Stimulated activated CD8-positive, alpha-beta memory T cell treated with anti-CD3 and anti-CD28 coated beads, Interleukin-4, amount 100 ng/mL, for 4 hours (primary cell): ENCODE measurements around the gene DIPK1A.
"Not testable (repeated sequence)": the region's sequence is repeated elsewhere in the genome, so short reads cannot be mapped to it uniquely, and the experiment has no call there.

Source experiments
- DNase-seq, 2 donors: peaks; one replicate each; pipeline ENCODE4 v3.0.0-alpha.2; 2020; ENCODE audit warnings: low read depth in 2 of 2, low spot score in 1 of 2

Gene DIPK1A

DNA sequence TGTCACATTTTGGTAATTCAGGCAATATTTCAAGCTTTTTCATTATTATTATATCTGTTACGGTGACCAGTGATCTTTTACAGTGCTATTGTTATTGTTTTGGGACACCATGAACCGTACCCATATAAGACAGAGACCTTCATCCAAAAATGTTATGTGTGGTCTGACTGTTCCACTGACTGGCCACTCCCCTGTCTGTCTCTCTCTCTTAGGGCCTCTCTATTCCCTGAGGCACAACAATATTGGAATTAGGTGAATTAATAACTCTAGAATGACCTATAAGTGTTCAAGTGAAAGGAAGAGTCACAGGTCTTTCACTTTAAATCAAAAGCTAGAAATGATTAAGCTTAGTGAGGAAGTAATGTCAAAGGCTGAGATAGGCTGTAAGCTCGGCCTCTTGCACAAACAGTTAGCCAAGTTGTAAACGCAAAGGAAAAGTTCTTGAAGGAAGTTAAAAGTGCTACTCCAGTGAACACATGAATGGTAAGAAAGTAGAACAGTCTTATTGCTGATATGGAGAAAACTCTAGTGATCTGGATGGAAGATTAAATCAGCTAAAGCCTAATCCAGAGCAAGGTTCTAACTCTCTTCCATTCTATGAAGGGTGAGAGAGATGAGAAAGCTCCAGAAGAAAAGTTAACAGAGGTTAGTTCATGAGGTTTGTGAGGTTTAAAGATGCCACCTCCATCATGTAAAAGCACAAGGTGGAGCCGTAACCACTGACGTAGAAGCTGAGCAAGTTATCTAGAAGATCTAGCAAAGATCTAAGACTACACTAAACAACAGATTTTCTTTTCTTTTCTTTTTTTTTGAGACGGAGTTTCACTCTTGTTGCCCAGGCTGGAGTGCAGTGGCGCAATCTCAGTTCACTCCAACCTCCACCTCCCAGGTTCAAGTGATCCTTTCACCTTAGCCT is 19.7 kb upstream of the DIPK1A start:
- no peak for DNase-seq

DNA sequence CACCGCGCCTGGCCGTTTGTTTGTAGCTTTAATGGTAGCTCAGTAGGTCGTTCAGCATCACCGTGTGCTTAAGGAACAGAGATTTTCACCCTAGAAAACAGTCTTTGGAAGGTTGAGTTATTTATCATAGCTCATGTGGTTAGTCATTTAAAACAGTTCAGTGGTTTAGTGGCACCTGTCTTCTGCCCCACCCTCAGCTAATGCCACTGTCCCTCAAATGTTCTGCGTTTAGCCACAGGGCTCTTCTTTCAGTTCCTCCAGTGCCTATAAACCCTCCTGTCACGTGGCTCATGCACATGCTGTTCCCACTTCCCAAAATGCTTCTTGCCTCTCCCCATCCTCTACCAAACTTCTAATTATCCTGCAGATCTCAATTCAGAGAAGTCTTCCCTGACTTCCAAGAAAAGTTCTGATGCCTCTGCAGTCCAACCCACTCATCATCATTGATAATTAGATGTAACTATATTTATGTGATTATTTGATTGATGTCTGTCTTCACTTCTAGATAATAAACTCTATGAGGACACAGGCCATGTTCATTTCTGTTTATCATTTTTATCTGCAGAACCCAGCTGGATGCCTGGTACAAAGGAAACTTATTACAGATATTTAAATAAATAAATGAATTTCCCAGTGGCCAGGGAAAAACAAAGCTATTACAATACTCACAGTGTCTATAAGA is 14.4 kb upstream of the DIPK1A start:
- DNase-seq = no peak

DNA sequence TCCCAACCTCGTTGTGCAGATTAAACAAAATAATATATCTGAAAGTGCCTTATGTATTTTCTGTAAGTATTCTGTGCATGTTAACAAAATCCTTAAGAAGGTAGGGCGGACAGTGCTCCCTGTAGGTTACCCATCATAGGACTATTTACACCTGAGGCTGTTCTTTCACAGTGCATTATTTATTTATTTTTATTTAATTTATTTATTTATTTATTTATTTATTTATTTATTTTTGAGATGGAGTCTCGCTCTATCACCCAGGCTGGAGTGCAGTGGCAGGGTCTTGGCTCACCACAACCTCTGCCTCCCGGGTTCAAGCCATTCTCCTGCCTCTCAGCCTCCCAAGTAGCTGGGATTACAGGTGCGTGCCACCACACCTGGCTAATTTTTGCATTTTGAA is 12.8 kb upstream of the DIPK1A start:
- DNase-seq = not testable (repeated sequence)

DNA sequence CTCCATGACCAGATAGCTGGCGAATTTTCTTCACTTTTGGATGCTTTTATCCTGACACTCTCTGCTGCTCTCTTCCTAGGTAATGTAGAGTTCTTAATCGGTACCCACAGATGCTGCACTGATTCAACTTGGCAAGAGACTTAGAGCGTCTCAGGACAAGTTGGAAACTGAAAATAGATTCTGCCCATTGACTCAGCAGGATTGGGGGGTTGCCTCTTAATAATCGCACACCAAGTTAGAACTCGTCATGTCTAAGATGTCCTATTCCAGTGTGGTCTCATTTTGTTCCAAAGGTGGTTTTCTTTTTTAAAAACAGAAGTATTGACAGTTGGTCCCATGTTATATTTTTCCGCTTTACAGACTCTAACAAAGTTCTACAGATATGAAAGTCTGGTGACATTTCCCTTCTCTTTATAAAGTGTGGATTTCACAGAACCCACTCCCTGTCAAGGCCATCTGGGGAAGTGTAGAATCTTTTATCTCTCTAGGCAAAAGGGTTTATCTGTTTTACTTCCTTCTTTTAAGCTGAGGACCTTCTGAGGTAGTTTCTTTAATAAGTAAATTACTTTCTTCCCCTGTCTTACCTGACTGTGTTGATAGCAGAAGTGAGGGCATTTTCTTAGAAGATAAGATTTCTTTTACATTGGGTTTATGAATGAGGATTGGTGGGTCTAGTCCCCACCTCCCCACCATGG is 12.1 kb upstream of the DIPK1A start:
- DNase-seq = no peak

DNA sequence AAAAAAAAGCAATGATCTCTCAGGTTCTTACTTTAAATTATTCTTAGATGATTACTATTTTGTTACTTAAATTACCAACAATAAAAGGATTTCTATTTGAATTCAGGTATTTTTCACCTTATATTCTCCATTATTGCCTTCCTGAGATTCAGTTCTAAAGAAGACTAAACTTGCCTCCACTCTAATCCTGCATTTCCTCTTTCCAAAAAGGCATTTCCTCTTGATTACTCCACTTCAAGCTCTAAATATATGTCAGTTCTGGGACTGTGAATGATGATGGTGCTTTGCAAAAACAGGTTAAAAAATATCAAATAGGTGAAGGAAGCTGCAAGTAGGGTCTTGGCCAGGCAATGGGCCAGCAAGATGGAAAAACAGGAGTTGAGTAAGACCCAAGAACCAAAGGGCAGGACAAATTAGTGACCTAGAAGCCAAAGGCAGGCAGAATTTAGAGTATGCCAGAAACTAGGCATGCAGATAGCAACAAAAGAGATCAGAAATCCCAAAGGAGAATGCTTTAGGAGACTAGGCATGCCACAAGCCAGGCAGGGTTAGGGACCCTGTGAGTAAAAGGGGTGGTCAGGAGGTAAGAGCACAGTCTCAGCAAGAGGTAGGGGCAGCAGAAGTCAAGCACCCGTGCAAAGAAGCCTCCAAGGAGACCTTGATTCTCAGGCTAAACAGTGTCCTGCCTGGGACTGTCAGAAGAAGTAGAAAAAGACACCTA is 11.3 kb upstream of the DIPK1A start:
- DNase-seq = no peak

DNA sequence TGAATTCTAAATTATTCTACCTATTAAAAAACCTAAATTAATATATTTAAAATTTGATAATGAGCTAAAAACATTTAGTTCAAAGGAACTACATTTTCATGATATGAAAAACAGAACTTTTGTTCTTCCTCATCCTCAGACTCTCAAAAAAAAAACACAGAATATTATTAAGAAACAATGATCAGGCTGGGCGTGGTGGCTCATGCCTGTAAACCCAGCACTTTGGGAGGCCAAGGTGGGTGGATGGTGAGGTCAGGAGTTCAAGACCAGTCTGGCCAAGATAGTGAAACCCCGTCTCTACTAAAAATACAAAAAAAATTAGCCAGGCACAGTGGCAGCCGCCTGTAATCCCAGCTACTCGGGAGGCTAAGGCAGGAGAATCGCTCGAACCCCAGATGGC is 10.7 kb upstream of the DIPK1A start:
- not testable (repeated sequence) for DNase-seq

DNA sequence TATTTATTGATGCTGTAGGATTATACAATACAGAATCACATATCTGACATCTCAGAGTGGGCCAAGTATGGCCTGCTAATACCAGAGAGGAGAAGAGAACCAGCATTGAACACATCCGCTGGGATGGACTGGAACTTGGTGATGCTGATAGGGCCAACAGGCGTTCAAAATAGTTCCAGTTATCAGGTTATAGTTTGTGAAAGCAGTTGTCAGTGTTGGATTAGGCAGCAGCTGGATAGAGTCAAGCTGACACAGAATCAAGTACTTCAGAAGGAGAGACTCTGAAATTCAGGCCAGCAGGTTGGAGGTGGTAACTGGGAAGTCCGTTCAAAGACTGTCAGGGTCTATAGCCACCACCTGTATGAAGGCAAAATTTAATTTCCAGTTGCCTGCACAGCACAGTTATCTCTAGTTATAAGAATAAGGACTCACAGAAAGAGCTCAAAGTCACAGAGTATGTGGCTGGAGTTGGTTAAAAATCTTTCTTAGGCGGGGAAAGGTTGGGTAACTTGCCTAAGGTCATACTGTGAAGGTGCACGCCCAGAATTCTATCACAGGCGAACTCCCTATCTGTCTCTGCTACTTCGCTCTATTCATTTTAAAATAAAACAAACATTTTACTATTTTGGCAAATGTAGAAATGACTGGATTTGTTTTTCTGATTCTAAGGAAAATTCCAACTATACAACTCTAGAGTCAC is 9.9 kb upstream of the DIPK1A start:
- no peak for DNase-seq

DNA sequence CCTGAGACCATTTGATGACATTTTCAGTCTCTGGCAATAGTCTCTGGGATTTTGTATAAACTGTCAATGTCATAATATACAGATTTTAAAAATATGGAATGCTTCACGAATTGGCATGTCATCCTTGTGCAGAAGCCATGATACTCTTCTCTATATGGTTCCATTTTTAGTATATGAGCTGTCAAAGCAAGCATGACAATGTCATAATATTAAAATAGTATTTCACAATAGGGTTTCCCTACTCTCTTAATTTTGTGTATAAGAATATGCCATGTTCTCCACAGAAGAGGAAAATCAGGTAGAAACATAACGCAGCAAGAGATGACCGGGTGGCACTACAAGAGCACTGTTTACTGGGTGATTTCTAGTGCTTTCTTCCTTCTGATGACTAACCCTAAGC is 8.3 kb upstream of the DIPK1A start:
- no peak for DNase-seq

DNA sequence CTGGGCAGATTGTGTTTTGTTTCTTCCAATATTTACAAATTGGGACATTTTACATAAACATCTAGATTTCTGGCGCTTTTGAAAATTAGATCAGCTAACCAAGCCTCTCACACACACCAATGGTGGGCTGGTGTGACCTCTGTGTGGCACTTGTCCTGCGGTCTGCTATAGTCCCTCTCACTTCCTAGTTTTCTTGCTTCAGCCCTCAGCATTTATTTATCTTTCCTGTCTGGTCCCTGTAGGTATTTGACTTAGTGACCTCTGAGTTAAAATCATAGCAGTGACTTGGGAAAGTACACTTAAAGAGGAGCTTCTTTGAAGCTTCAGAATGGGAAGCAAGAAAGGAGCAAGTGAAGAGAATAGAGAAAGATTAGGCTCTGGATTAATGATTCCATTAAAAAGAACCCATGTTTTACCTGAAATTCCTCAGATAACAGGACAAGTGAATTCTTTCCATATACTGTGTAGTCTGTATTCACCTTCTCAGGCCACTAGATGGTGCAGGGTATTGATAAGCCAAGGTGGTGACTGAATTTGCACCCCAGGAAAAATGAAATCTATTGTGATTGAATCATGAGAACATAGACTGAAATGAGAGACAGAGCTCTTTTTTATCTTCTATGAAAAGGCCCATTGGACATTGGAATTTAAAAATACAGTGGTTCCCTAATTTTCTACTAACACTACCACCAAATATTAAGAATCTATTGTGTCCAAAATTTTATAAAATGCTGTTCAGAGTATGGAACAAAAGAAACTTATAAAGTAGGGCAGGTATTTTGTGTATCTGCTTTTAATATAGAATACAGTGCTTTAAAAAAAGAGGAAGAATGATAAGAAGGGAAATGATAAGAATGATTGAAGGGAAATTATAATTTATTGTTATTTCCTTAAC is 7.1 kb upstream of the DIPK1A start:
- DNase-seq = no peak

DNA sequence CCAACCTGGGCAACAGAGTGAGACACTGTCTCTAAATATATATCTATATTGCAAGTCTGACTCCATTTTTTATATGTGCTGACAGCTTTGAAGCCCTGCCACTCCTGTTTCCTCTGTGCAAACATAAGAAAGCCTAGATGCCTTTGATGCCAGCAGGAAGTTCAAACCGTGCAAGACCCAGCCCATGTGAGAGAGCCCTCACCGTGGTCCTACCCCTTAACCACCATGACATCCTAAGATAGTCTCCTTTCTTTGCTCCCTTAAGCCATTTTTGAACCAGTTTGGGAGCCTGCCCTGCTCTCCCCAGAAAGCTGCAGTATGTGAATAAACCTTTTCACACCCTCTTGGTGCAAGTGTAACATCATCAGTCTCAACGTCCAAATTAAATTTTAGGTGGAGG is 3.7 kb upstream of the DIPK1A start:
- DNase-seq = no peak

DNA sequence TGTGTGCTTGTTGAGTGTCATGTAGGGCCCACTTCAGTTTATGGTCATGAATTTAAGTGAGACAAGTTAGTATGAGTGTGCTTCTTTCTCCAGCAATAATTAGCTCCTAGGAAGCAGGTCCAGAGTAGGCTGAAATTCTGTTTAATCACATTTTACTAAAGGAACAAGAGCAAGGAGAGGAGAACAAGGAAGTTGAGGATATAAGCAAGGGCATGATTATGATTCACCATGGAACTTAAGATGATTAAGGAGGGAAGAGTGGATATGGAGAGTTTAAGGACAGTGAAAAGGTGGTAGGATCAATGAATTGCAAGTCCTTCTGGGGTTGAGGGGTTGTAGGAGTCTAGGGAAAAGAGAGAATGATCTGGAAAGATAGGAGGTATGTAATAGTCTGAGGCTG is 3.1 kb upstream of the DIPK1A start:
- no peak for DNase-seq

DNA sequence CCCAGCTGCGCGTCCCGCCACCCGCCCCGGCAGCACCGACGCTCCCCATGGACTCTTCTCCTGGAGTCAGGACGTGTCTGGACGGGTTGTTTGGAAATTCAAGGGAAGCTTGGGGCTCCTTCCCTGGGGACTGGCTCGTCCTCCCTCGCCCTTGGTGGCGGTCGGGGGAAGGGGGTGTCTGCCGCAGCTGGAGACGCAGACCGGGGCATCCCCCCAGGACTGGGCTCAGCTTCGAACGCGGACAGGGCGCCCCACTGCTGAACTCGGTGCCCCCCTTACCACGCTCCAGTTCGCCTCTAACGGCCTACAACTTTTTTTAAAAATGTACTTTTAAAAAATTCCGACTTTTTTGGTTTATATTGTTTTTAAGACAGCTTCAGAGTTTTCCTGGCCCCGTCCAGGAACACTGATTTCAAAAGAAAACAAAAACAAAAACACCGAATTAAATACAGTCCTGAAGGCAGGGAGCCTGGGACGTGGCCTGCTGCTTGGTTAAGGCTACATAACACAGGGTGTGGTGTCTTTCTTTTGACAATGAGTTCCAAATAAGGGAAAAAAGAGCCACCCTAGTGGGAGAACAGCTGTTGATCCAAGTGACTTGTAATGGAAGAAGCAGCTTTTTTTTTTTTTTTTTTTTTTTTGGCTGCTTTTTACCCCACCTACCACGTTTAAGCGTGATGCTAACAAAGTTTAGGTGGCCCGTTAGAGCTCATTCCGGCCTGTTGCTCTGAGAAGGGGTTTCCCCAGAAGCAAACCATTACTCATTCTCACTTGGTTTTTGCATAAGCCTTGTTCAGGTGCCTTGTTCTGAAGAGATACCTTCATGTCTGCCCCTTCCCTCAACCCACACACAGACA is 862 bp upstream of the DIPK1A start:
- DNase-seq = peak; percentile 21 to 37

DNA sequence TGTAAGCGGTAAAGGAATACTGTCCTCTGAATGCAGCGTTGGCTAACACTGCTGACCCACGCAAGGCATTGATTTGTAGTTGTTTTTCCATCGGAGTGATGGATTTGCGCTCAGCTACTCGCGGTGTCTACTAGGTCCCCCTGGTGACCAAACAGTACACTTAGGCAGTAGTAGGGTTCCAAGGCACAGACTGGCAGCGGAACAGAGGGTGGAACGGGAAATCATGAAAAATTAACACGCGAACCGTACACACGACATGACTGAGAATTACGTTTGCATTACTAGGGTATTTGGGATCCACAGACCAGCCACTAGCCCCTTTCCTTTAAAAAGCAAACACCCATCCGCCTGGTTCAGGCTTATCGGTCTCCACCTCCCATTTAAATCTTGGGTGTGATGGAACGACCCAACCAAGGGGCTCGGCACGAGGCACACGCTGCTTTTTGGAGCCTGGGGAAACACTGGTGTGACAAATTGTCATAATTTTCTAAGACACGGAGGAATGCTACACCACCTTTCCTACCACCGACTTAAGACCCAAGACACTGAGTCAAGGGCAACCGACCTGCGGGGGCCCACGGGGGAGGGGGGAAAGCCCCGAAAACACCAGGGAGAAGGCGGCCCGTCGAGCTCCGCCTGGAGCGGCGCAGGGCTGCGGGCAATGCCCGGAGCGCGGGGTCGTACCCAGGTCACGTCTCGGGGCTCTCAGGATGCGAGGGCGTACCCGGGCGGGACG is 699 bp downstream of the DIPK1A start:
- DNase-seq = peak; percentile 35 to 47

DNA sequence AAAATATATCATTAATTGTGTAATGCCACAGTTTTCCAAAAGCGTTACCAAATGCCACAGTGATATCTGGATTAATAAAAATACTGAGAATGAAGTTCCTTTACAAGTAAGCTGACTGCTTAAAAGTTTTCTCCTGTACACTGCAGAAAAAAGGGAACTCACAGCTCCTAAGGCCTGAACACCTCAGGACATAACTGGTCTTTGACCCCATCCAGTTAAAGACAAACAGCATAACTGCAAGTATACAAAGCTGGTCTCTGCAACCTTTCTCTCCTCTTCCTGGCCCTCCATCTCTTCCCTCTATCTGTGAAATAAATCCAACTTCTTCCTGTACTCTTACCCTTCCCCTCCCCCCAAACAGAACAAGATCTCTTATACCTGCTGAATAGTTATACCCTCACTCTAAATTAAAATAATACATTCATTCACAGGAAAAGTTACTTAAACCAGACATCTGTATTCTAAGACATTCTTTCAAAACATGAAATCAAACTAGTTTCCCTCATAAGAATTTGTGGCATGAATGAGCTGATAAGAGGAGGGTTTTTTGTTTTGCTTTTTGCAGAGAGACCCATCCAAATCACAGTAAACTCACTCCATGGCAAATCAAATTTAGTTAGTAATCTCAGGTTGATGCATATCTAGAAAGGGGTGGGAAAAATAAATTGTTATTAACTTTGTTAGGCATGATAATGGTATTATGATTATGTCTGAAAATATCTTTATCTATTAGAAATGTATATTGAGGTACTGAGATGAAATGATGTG is 2.9 kb downstream of the DIPK1A start:
- DNase-seq = no peak

DNA sequence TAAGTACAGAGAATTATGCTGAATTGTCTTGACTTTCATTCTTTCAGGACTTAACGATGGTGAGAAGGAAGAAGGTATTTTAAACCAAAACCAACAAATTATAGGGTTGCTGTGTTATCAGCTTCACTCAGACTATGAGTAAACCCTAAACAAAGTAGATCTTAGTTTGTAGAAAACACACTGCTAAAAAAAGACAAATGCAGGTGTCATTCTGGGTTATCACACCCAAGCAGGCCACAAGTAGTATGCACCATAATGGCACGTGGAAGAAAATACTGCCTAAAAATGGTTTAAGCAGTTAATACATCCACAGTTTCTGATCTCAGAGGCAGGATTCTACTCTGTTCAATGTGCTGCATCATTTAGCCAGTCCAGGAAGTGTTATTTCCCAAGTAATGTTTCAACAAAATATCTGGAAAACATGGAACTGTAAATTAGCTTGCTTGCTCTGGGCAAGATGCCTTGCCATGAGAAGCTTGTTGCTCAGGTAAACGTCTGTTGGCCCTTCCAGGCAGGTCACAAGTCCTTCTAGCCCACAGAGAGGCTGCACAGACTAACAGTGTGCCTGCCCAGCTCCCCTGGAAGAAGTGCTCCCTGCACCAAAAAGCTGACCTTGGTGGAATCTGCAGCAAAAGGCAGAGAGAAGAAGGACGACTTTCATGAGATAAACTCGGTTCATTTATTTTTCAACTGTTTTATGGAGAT is 4.1 kb downstream of the DIPK1A start:
- no peak for DNase-seq

DNA sequence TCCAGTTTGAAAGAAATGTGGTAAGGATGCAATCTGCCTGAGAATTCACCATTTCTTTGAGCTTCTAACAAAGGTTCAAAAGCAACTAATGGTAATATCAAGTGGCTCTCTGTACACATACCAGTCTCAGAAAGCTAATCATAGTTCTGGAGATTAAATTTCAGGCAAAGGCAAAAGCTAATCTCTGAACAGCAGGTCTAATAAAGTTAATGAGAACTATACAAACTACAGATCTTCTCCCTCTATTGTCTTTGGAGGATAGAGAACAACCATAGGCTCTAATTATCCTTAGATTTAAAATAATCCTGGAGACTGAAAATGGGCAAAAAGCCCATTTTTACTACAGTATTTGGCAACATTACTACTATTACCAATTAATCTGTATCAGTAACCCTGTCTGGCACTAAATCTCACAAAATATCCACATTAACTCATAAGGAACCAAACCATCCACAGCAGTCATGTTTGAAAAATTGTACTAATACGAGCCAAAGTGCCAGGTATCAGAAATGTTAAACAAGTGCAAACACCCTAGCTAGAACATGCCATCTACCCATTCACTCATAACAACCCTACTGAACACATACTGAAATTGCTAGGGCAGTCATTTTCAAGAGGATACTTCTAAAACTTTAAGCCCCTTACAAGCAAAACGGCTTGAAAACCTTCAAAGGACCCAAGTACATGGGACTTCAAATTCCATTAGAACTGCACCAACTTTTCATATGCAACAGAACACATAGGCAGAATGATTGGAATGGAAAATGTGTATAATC is 4.8 kb downstream of the DIPK1A start:
- no peak for DNase-seq
